Right cardiac atrium (tissue), 5 donors: ENCODE data around the gene SLC35E1. TPM values are rescaled to one million over a fixed set of nuclear protein-coding genes. Genes with fewer than 3 reads are reported as not detected.

Source experiments
- ATAC-seq, 2 donors: fragments of 200-7000 bp; cut with Tn5 transposase; one replicate each; pipeline versions ENCODE4 v1.8.0 to v1.9.1; 2020; ENCODE audit warnings: moderate library complexity in 2 of 2, mild to moderate bottlenecking in 1 of 2
- DNase-seq, 3 donors: peaks; one replicate each; pipeline ENCODE4 v3.0.0-alpha.2; 2020
- H3K27ac ChIP-seq: one replicate; pipeline ENCODE4 v1.5.1; 2013; ENCODE audit warnings: mild to moderate bottlenecking, low read length, control low read depth, moderate library complexity
- H3K27me3 ChIP-seq: one replicate; pipeline ENCODE4 v1.6.1; 2013; ENCODE audit not compliant: control insufficient read depth, insufficient read depth
- H3K4me1 ChIP-seq: one replicate; pipeline ENCODE4 v1.6.1; 2013; ENCODE audit warnings: low read length; ENCODE audit not compliant: control insufficient read depth, insufficient read depth
- H3K4me3 ChIP-seq: one replicate; pipeline ENCODE4 v1.5.1; 2013; ENCODE audit warnings: low read length, control low read depth
- H3K9me3 ChIP-seq: one replicate; pipeline ENCODE4 v1.6.1; 2013; ENCODE audit warnings: low read length; ENCODE audit not compliant: control insufficient read depth
- WGBS: extraction: QIAGEN DNeasy Blood & Tissue Kit; methylation state at CpG from one replicate; pipeline ENCODE4 v1.1.7; 2013; 5-methylcytosine and 5-hydroxymethylcytosine counted together
- intact Hi-C, 4 donors: fragments of 100-400 bp; cut with DNase I; formaldehyde crosslinking; loops; one replicate each; pipeline versions ENCODE4 v1.11.0 to v1.14.0; 2022 to 2023
- polyA plus RNA-seq: library from polyadenylated mRNA; stranded (reverse); fragments of 200-250 nt; gene quantifications from one replicate; pipeline ENCODE4 v1.2.3, GENCODE V29; 2013
- total RNA-seq, 4 donors: library from RNA; stranded (reverse); fragmentation: NEBNext Ultra II Directional; extraction: Animal tissue kit (Norgen Biotek cat#: 25700); gene quantifications; one replicate each; pipeline ENCODE4 v1.2.1, GENCODE V29; 2021
- donor health status: healthy with polysubstance abuse.
- donor health status: DM: no; HTN: yes; CAD: no.
- donor health status: DM: no; HTN: no; CAD: no.
- donor health status: DM: no; HTN: yes; CAD: no; lungs with severe emphysema.
- donor health status: DM: yes; HTN: yes; CAD: no.

The SLC35E1 gene
- total and polyA plus RNA-seq, 5 donors: 21.0 to 26.6 (median 25.5) TPM

DNA sequence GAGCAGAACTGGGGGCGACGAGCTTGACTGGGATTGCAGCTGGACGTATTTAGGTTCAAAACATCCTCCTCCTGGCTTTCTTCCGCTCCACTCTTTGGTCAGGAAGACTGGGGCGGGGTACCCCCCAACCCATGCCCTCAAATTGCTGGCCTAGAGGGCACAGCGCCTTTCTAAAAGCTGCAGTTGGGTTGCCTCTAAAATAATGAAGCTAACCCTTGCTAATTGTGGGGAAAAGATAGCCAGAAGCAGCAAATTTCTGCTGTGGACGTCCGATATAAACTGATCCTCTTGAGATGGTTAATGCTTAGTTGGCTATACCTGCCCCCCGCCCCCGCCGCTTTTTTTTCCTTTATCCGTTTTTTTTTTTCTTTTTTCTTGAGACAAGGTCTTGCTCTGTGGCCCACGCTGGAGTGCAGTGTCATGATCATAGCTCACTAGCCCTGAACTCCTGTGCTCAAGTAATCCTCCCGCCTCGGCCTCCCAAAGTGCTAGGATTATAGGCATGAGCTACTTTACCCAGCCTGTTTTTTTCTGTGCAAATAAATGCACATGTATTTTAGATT, 29.2 kb downstream of the SLC35E1 start:
- intact Hi-C loops: no loop called here
- 5% methylated on average over 15 of the region's 15 CpGs for WGBS
- Histone ChIP-seq H3K9me3 (no peaks in the 10 kb centered on the region), H3K4me1 (peaks cover 5% of the 10 kb centered on the region), H3K27ac (peak overlapping the region; percentile 16), H3K4me3 (peak overlapping the region; percentile 85), H3K27me3 (no peaks in the 10 kb centered on the region)
- DNase-seq (peak in 1 of 3 donors; percentile 31), ATAC-seq (no peak)

- intact Hi-C loops: no loop called here
- peak; percentile 96 to 98 (median 98) for DNase-seq
- H3K9me3 ChIP-seq: no peaks in the 10 kb centered on the region
- H3K4me1 ChIP-seq: peaks cover 5% of the 10 kb centered on the region
- H3K27ac ChIP-seq: peak within 1 kb of the TSS; percentile 48
- ATAC-seq: peak; percentile 96 to 97
- H3K4me3 ChIP-seq: peak within 1 kb of the TSS; percentile 85
- no peaks in the 10 kb centered on the region for H3K27me3 ChIP-seq
- WGBS: under 1% methylated on average over 108 of the region's 108 CpGs
These were observed 29.9 kb downstream of the SLC35E1 start, which contains the start of gene CHERP for GRCh38 chr19:16542045-16542909. TSS of gene CHERP (minus strand) at chr19:16542437. CDS start at chr19:16542378, 59 bp downstream.

DNA sequence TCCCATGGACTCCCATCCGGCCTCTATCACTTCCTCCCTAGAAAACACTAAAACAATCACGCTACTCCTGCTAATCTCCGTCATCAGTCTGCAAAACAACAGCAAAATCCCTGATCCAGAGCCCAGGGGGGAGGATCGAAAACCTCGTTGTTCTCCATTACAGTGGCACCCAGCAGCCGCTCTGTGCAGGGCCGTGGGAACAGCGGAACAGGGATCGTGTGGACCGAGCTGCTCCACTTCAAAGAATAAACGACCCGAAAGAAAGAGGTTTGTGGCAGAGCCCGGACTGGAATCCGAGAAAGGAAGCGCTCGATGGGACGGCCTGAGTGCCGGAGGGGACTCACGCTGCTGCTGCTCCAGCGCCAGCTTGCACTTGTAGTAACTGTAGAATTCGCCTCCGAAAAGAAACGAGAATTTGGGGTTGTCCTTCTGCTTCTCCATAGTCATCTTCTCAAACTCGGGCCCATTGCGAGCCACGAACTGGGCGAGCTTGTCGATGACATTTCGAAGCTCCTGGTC, 30.6 kb downstream of the SLC35E1 start:
- no peaks in the 10 kb centered on the region for H3K27me3 ChIP-seq
- ATAC-seq (no peak), DNase-seq (no peak)
- peaks cover 5% of the 10 kb centered on the region for H3K4me1 ChIP-seq
- H3K27ac ChIP-seq: peak overlapping the region; percentile 48
- WGBS: 1% methylated on average over 29 of the region's 29 CpGs
- intact Hi-C loops: no loop called here
- no peaks in the 10 kb centered on the region for H3K9me3 ChIP-seq
- peak overlapping the region; percentile 85 for H3K4me3 ChIP-seq

- Histone ChIP-seq H3K27ac (no peak overlapping the region), H3K9me3 (no peaks in the 10 kb centered on the region), H3K27me3 (no peaks in the 10 kb centered on the region), H3K4me3 (peak overlapping the region; percentile 85), H3K4me1 (peaks cover 5% of the 10 kb centered on the region)
- intact Hi-C loops: no loop called here
- WGBS: 81% methylated on average over 12 of the region's 12 CpGs
- DNase-seq: peak in 1 of 3 donors; percentile 35
- ATAC-seq: no peak
These were observed 31.3 kb downstream of the SLC35E1 start for GRCh38 chr19:16540948-16541347.

- Histone ChIP-seq H3K9me3 (no peaks in the 10 kb centered on the region), H3K4me1 (peaks cover 5% of the 10 kb centered on the region), H3K27ac (no peak overlapping the region), H3K27me3 (no peaks in the 10 kb centered on the region), H3K4me3 (no peak overlapping the region)
- no peak for ATAC-seq
- DNase-seq: peak in 2 of 3 donors; percentile 28 to 33
- intact Hi-C loops: no loop called here
- WGBS: 87% methylated on average over 13 of the region's 13 CpGs
These were observed 35.1 kb downstream of the SLC35E1 start for GRCh38 chr19:16537111-16537510.

DNA sequence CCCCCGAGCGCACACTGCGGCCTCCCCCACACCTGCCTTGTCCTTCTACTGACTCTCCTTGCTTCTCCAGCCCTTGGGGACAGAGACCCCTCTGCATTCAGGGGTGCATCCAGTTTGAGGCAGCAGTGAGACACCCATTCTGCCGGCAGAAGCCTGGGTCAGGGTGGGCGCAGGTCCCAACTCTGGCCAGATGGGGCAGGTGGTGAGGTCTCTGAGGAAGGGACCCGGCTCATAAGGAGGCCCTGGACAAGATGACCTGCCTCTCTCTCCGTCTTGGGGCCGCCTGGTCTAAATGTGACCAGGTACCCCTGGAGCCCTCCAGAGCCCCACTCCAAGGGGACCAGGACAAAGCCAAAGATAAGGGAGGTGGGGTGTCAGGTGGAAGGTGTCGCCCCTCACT, 36.1 kb downstream of the SLC35E1 start:
- Histone ChIP-seq H3K4me1 (peaks cover 2% of the 10 kb centered on the region), H3K27ac (no peak overlapping the region), H3K27me3 (no peaks in the 10 kb centered on the region), H3K4me3 (no peak overlapping the region), H3K9me3 (no peaks in the 10 kb centered on the region)
- 92% methylated on average over 9 of the region's 9 CpGs for WGBS
- intact Hi-C loops: no loop called here
- DNase-seq (peak in 1 of 3 donors; percentile 34), ATAC-seq (no peak)

DNA sequence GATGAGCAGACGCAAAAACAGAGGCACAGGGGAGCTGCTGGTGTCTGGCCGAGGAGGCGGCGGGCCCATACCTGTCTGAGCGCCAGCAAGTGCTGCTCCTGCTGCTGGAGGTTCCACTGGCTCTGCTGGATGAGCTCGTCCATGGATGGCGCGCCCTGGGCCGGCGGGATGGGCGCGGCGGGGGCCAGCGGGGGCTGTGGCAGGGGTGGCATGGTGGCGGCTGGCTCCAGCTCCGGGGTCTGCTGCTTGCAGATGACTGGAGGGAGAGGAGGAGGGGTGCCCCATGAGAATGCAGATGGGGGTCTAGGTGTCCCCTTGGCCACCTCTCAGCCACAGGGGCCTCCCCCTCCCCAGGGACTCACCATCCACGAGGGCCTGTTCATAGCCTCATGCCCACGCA, 36.8 kb downstream of the SLC35E1 start:
- intact Hi-C loops: no loop called here
- Histone ChIP-seq H3K9me3 (no peaks in the 10 kb centered on the region), H3K27ac (no peak overlapping the region), H3K27me3 (no peaks in the 10 kb centered on the region), H3K4me1 (no peaks in the 10 kb centered on the region), H3K4me3 (no peak overlapping the region)
- 92% methylated on average over 18 of the region's 18 CpGs for WGBS
- ATAC-seq: no peak
- peak in 1 of 3 donors; percentile 42 for DNase-seq

- Histone ChIP-seq H3K27ac (no peak overlapping the region), H3K4me1 (no peaks in the 10 kb centered on the region), H3K9me3 (no peaks in the 10 kb centered on the region), H3K27me3 (no peaks in the 10 kb centered on the region), H3K4me3 (no peak overlapping the region)
- DNase-seq: peak in 1 of 3 donors; percentile 37
- WGBS: 87% methylated on average over 47 of the region's 47 CpGs
- intact Hi-C loops: no loop called here
- no peak for ATAC-seq
These were observed 39.6 kb downstream of the SLC35E1 start for GRCh38 chr19:16532440-16533234.

- DNase-seq (no peak), ATAC-seq (no peak)
- Histone ChIP-seq H3K4me1 (no peaks in the 10 kb centered on the region), H3K4me3 (no peak overlapping the region), H3K27me3 (no peaks in the 10 kb centered on the region), H3K27ac (no peak overlapping the region), H3K9me3 (no peaks in the 10 kb centered on the region)
- 97% methylated on average over 12 of the region's 12 CpGs for WGBS
- intact Hi-C loops: no loop called here
These were observed 40.9 kb downstream of the SLC35E1 start for GRCh38 chr19:16531380-16531669.

DNA sequence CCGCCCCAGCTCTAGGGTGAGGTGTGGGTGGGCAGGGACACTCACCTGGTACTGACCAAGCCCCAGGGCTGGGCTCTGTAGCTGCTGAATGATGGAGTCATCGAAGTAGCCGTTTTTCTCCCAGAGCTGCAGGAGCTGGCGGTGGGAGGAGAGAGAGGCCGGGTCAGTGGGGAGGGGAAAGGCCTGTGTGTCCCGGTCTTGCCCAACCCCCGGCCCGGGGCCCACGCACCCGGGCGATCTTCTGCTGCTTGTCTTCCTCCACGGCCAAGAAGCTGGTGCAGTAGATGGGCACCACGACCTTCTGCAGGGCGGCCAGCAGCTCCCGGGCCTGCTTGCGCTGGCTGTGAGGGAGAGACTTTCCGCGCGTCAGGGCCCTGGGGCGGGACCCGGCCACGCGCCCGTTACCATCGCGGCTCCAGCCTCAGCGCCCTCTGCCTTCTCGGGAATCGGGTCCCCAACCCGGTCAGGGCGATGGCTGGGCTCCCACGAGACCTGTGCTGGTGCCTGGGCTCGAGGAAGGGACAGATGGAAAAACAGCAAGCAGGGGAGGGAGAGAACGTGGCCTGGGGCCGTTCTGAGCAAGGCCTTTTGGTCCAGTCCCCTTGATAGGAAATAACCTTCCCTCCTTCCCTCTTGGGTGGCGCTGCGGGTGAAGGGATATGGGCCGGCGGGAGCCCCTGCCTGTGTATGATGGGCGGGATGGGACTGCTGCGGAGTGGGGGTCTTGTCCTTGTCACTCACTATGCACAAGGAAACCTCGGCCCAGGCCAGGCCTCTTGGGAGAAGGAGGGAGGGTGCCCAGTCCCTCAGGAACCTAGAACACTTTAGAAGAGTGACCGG, 41.5 kb downstream of the SLC35E1 start:
- ATAC-seq (no peak), DNase-seq (peak in 1 of 3 donors; percentile 40)
- 90% methylated on average over 43 of the region's 43 CpGs for WGBS
- Histone ChIP-seq H3K4me3 (no peak overlapping the region), H3K27ac (no peak overlapping the region), H3K4me1 (no peaks in the 10 kb centered on the region), H3K27me3 (no peaks in the 10 kb centered on the region), H3K9me3 (no peaks in the 10 kb centered on the region)
- intact Hi-C loops: no loop called here
